NB4 (cell line): ENCODE data around the gene KCTD17.

Experiments used
- DNase-seq: peaks from one replicate; pipeline ENCODE4 v3.0.0; 2010; ENCODE audit warnings: low read depth
- H3K4me3 ChIP-seq: one replicate; pipeline ENCODE4 v1.5.1; 2011; ENCODE audit warnings: mild to moderate bottlenecking, low read depth, low read length, moderate library complexity
- MYC ChIP-seq: IDR thresholded peaks from 2 replicates; pipeline ENCODE4 v1.6.1; 2011; ENCODE audit warnings: low read depth, low read length
- POLR2A ChIP-seq: IDR thresholded peaks from 2 replicates; pipeline ENCODE4 v1.6.1; 2011; ENCODE audit warnings: mild to moderate bottlenecking; ENCODE audit not compliant: insufficient read length; ENCODE audit errors: extremely low read depth
- TF ChIP-seq, protein P1 (sequence below): IDR thresholded peaks from one replicate; pipeline ENCODE4 v1.5.1; 2012; ENCODE audit warnings: low read depth, low read length
- TF ChIP-seq, protein P2 (sequence below): IDR thresholded peaks from 2 replicates; pipeline ENCODE4 v1.6.1; 2011; ENCODE audit warnings: low read depth, low read length

KCTD17 gene

DNA sequence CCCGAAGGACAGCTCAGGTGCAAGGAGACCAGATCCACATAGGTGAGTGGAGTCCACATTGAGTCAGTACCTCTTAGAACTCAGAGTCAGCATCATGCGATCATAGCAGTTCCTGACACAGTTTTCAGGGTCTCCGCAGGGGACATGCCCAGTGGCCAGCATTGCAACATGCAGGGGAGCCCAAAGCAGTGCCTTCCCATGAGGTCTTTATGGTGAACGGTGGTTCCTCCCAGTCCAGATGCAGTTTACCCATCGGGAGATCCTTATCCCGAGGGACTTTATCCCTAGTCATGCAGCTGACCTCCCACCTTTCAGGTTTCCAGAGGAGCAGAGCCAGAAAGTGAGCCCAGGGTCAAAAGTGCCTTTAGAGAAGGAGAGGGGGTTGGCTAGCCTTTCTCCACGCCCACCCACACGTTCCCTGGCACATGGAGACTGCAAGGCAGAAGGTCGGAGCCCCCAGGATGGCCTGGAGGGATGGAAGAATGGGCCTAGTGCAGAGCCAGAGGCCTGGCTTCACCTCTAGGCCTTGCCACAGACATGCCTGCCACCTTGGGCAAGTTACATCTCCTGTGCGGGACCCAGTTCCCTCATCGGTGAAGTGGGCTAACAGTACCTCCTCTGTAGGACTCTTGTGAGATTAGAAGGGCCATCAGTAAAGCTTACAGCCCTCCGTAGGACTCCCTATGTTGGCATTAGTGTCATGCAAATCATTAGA is 6.4 kb downstream of the KCTD17 start:
- TF ChIP-seq, protein P1, sequence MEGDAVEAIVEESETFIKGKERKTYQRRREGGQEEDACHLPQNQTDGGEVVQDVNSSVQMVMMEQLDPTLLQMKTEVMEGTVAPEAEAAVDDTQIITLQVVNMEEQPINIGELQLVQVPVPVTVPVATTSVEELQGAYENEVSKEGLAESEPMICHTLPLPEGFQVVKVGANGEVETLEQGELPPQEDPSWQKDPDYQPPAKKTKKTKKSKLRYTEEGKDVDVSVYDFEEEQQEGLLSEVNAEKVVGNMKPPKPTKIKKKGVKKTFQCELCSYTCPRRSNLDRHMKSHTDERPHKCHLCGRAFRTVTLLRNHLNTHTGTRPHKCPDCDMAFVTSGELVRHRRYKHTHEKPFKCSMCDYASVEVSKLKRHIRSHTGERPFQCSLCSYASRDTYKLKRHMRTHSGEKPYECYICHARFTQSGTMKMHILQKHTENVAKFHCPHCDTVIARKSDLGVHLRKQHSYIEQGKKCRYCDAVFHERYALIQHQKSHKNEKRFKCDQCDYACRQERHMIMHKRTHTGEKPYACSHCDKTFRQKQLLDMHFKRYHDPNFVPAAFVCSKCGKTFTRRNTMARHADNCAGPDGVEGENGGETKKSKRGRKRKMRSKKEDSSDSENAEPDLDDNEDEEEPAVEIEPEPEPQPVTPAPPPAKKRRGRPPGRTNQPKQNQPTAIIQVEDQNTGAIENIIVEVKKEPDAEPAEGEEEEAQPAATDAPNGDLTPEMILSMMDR = no peak
- TF ChIP-seq, protein P2, sequence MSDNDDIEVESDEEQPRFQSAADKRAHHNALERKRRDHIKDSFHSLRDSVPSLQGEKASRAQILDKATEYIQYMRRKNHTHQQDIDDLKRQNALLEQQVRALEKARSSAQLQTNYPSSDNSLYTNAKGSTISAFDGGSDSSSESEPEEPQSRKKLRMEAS = no peak
- TF ChIP-seq MYC = no peak
- TF ChIP-seq POLR2A = no peak
- DNase-seq = no peak
- no peak overlapping the region for H3K4me3 ChIP-seq

DNA sequence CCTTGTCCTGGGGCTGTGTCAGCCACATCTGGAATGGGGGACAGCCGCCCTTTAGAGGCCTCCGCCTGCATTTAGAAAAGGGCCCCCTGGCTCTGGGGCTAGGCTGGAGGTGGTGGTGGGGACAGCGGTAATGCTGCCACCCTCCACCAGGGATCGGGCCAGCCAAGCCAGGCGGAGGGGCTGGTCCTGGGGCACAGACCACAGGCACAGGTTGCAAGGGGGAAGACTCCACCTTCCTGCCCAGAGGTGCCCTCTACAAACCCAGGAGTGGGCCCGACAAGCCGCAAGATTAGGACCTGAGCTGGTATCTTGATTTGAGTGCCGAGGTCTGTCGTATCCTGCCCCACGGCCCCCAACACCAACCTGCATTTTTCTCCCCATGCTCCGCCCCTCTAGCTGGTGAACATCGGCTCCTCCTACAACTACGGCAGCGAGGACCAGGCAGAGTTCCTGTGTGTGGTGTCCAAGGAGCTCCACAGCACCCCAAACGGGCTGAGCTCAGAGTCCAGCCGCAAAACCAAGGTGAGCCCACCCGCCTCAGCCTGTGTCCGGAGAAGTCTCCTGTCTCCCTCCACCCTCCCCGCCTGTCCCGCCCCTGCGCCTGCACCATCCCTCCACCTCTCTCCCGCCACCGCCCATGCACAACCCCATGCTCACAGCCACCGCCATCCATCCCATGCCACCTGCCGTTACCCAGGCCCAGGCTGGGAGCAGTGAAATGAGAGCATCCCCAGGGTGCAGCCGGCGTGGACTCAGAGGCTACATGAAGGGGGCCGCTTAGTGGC is 7.6 kb downstream of the KCTD17 start:
- TF ChIP-seq MYC = no peak
- TF ChIP-seq, protein P2 = no peak
- no peak for TF ChIP-seq POLR2A
- TF ChIP-seq, protein P1 = no peak
- no peak for DNase-seq
- no peak overlapping the region for H3K4me3 ChIP-seq

DNA sequence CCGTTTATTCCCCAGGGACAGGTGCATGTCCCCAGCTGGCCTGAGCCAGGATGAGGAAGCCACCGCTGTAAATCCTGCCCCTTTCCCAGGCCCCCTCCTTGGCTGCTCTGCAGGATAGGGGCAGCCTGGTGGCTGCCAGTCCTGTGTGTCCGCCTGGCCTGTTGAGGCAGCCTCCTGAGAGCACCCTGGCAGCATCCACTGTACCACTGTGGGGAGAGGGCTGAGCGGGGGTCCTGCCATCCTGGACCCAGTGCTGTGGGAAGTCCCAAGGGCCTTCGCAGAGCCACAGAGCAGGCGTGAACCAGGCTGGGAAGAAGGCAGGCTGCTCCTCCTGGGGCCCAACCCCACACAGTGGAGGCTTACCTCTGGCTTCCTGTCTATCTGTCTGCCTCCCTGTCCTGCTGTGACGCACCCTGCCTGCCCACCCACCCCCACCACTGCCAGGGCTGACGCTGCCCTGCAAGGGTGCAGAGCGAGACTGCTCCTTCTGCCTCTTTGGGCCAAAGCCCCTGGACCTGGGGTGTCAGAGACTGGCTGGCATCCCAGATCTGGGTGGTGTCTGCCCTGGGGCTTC is 8.4 kb downstream of the KCTD17 start:
- DNase-seq = no peak
- TF ChIP-seq, protein P2 = no peak
- TF ChIP-seq MYC (no peak), POLR2A (no peak)
- TF ChIP-seq, protein P1 = no peak
- H3K4me3 ChIP-seq = no peak overlapping the region

DNA sequence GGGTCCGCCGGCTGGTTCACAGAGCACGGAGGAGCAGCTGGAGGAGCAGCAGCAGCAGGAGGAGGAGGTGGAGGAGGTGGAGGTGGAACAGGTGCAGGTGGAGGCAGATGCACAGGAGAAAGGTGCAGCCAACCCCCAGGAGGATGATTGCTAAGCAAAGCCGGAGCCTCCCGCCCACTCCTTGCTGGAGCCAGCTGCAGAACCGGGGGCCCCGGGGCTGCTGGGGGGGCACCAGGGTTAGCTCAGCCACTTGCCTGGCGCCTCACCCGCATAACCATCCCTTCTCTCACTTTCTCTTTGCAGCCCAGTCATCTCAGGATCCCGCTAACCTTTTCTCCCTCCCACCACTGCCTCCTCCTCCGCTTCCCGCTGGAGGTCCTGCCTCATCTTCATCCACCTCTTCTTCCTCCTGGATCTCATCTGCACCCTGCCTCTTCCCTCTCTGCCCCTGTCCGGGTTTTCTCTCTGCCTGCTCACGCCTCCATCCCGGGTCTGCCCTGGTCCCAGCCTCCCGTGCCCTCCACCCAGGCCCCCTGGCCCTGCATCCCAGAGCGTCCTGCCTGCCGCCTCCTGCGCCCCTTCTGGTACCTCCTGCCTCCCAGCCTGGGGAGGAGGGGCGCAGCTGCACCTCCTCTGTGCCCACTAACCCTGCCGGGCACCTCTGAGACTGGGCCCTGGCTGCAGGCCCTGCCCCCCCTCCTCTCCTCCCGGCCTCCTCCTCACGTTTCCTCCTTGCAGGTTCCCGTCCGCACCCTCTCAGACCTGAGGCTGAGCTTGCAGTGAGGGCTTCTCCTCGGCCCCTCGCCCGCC is 9.5 kb downstream of the KCTD17 start:
- no peak for DNase-seq
- TF ChIP-seq, protein P2 = no peak
- TF ChIP-seq, protein P1 = no peak
- TF ChIP-seq MYC = no peak
- no peak for TF ChIP-seq POLR2A
- H3K4me3 ChIP-seq = no peak overlapping the region

DNA sequence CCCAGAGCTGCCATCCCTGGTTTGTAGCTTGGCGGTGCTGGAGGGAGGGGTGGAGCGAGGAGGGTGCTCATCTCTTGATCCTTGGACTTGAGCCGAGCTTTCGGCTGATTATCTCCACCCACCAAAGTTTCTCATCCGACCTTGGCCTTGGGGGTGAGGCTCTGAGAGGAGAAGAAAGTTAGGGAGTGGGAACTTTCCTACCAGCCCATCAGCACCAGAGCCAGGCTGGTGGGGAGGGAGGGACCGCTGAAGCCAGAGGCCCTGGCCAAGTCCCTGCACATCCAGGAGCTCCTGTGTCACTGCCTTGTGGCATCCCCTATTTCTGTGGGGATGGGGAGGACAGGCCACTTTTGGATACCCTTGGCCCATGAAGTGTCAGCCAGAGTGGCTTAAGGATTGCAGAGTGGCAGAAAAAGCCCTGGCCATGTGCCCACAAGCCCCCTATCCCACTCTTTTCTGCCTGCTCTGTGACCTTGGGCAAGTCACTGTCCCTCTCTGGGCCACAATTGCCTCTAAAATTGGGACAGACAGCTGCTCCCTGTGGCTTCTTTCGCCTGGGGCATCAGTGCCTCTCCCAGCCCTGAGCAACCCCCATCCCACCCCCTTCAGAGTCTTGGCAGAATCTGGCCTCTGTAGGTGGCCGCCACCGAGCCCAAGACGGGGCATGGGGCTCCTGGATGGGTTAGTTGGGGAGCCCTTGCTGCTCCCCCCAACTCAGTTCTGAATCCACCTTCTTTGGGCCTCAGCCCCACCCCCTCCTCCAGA is 10.3 kb downstream of the KCTD17 start:
- TF ChIP-seq, protein P2 = no peak
- H3K4me3 ChIP-seq = no peak overlapping the region
- no peak for DNase-seq
